GM19043 (cell line): Measurements from ENCODE around the gene MFAP3L.
"Not testable (repeated sequence)": the region's sequence is repeated elsewhere in the genome, so short reads cannot be mapped to it uniquely, and the experiment has no call there.

Experiments
- ATAC-seq: cut with Tn5 transposase; IDR thresholded peaks from one replicate; pipeline ENCODE4 v1.9.1; 2021; ENCODE audit warnings: low read depth; ENCODE audit not compliant: unreplicated experiment

MFAP3L gene

DNA sequence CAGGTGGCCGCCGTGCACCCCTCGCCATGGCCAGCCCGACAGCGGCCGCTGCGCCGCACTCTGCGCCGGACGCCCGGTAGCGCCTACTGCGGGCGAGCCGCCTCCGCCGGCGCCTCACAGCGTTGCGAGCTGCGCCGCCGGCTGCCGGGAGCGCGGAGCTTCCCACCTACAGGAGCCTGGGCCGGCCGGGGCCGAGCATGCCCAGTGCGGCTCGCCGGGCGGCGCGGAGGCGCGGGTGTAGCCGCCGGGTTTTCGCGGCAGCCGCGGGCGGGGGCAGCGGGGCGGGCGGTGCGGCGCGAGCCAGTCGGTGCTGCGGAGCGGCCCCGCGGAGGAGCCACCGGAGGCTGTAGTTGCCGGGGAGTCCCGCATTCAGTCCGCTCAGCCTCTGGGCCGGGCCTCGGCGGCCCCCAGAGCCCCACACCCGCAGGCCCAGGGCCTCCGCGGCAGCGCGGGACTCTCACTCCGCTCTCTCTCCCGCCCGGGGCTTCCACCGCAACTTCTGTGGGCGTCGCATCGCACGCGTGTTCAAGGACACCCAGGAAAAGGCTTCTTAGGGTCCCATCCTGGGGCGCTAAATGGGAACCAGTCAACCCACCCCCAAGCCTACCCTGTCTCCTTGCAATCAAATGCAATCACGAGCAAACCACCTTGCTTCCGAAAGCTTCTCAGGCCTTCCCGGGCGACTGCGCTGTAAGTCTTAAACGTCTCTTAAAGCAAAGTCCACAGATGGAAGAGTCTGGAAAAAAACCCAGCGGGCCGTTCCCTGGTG is at the start of gene MFAP3L:
TSS of gene MFAP3L (minus strand) at position 143 of the 769 bp plus-strand sequence. CDS start 20,518 bp downstream, outside the sequence.
- peak; percentile 74 for ATAC-seq

DNA sequence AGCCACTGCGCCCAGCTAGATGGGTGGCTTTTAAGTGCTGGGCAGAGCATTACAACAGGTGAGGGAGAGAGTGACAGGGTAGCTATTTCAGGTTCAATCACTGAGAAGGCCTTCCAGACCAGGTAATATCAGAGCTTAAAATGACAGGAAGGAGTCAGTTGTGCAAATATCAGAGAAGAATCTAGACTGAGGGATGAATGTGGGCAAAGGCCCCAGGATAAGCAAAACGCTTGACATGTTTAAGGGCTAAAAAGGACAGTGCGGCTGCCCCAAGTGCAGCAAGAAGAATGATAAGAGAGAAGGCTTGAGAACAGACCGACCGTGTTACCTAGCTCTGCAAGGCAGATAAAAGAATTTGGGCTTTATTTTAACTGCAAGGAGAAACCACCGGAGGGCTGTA is 45.0 kb upstream of the MFAP3L start:
- ATAC-seq, result no peak

DNA sequence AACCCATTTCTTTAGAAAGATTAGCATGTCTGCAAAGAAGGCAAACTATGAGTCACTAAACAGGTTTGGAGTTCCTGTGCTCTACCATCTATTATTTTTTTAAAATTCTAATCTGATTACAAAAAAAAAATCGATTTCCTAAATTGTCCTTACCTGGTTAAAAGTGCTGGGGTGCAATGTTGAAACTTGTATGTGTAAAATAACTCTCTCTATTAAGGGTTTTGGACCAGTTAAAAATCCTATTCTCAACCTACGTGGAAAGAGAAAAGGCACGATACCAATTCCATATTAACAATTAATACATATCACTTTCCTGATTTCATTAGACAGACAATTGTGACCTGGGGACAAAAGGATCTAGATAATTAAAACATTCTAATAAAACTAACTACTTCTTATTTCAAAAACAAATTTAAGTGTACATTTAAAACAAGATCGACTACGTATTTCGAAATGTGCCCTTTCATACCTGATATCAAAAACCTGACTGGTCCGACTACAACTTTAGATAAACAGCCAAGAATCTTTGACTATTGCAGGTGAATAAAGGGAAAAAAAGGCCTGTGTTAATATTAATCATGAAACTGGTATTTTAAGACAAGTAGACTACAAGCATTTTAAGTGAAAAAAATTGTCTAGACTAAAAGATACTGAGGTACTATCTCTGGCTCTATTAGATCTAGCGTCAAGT is 42.4 kb upstream of the MFAP3L start:
- no peak for ATAC-seq

DNA sequence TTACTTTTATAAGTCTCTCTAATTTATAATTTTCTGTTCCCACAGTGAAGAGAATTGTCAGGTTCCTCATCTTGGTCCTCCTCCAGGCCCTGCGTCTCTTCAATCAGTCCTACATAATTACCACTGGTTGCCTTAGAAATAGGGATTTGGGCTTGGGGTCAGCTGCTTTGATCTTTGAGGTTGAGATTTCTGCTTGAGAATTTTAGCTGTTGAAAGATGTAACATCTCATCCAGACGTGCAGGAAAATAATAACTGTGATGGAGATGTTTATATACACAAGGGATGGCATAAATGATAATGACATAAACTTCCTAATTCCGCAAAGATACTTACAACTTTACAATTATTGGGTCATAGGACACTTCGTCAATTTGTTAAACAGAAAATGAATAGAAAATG is 33.2 kb upstream of the MFAP3L start:
- ATAC-seq, result no peak

DNA sequence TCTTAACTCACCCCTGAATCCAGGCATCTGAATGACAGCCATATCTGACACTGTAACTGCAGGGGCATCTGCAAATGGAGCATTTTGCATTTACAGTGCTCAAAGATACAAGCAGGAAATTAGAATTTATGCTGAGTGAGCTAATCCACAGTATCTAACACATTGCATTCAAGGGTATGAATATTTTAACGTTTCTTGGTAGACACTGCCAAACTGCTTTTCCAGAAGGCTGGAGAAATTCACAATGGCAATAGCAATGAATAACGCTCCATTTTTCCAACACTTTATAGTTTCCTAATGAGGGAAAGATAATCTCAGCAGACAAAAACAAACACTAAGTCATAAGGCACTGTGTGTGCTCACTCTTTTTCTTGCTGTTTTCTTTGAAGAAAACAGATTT is 32.6 kb upstream of the MFAP3L start:
- no peak for ATAC-seq

DNA sequence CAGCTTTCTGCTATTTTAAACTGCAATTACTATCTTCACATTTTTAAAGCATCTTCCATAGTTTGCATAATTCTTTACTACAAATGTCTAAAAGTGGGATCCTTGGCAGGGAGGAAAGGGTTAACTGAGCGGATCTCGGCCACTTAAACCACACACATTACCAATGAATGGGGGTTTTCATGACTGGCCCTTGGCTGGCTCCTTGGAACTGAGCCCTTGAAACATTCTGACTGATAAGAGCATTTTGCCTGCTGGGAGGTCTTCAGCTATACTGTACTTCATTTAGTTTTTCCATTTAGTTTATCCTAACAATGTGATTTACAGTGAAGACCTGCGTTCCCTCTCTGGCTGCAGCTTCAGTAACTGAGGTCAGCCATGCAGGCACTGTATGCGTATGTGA is 31.7 kb upstream of the MFAP3L start:
- no peak for ATAC-seq

DNA sequence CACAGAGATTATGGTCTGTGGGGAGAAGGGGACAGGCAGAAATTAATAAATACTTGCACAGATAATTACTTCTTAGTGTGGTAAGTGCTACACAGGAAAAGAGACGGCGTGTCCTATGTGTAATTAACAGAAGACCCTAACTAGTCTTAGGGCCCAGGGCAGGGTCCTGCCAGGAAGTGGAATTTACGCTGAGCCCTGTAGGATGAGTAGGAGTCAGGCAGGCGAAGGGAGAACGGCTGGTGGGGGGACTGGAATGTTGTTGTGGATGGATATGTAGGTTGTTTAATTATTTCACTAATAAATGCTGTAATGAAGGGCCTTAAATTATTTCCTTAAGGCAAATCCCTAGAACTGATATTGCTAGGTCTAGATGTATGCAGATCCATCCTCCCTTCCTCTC is 26.7 kb upstream of the MFAP3L start:
- no peak for ATAC-seq

DNA sequence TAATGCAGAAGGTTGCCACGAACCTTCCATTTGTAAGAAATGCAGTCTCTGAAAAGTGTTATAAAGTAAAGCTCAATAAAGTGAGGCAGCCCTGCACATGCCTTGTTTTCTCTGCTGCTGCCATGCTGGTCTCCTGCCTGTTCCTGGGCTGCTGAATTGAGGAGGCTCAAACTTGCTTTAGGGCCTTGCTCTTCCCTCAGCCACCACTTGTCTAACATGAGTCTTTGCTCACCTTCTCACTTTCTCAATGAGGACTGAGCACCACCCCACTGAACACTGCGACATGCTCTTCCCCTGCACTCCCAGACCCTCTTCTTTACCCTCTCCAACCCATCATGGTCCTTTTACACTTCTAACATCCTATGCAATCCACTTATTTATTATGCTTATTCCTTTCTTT is 25.2 kb upstream of the MFAP3L start:
- no peak for ATAC-seq

DNA sequence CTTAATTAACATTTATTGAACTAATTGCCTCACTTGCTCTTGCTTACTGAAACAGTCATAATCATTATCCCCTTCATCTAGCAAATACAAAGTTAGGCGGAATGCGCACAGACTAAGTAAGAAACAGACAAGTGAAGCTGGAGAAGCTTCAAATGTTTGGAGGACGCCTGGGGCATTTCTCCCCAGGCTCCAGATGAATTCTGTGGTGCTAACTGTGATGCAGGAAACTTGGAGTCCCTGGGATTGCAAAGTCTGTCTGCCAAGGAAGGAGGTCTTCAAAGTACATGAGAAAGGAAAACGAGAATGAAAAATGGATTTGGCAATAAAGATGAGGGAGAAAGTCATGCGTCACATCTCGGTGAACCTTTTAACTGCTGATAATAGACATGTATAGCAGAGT is 23.6 kb upstream of the MFAP3L start:
- ATAC-seq, result no peak

DNA sequence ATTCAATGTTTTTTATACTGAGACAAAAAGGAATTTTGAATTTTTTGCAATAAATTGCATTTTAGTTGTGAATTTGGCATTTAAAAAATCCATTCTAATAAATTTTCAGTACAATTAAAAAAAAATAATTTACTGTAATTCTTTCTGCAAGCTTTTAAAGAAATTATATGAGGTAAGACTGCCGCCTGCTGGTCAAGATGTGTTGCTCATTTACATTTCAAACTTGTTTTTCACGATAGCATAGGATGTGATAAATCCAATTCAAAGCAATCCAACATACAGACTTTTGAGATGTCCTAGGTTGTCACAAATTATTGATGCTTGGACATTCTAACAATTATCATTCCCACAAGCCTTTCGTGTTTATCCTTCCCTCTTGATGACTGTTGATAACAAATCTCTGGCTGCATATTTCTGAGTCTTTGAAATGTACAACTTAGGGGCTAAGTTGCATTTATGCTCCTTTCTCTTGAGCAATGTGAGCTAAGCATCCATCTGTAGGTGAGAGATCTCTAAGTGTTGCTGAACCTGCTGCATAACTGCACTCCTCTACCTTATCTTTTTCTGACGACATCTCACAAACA is 21.7 kb upstream of the MFAP3L start:
- ATAC-seq, result no peak

DNA sequence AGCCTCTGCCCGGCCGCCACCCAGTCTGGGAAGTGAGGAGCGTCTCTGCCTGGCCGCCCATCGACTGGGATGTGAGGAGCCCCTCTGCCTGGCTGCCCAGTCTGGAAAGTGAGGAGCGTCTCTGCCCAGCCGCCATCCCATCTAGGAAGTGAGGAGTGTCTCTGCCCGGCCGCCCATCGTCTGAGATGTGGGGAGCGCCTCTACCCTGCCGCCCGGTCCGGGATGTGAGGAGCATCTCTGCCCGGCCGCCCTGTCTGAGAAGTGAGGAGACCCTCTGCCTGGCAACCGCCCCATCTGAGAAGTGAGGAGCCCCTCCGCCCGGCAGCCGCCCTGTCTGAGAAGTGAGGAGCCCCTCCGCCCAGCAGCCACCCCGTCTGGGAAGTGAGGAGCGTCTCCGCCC is 20.0 kb upstream of the MFAP3L start:
- ATAC-seq, result not testable (repeated sequence)

DNA sequence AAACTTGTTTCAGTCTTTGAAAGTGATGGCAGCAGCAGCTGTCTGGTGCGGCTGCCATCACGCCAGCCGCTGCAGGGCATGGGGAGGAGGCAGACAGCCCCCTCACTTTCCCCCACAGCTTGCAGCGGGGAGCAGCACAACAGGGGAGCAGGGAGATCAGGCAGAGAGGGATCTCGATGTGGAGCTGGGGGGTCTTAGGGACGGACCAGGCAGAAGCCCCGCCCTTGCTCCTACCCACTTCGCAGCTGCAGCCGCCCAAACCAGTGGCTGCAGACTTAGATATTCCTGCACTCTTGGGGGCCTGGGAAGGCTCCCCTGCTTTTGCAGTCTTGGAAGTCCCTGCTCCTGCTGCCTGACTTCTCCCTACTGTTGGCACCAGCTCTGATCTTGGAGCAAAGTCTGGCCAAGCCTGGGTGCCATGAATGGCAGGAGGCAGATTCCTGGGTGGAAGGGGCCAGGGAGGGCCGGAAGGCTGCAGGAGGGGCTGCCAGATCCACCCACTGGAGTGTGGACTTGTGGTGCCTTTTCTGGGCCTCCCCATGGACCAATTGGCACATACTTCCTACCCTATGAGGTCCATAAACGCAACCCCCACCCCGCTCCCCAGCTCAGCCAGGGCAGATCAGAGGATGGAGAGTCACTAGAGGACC is 14.0 kb upstream of the MFAP3L start:
- ATAC-seq, result no peak

DNA sequence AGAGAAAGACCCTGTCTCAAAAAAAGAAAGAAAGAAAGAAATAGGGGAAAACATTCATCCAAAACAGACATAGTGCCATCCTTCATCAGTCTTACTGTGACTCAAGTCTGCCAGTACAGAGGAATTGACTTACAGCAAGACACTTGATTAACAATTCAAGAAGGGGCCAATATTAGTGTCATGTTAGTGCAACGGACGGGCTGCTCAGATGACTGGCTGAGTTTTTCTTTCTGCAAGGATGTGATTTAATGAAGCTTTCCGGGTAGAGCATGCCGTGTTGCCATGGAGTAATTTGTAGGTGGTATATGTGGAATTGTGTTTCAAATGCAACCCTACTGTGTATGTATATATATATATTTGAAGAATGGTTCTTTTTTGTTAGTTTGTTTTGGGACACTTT is 12.6 kb upstream of the MFAP3L start:
- no peak for ATAC-seq

DNA sequence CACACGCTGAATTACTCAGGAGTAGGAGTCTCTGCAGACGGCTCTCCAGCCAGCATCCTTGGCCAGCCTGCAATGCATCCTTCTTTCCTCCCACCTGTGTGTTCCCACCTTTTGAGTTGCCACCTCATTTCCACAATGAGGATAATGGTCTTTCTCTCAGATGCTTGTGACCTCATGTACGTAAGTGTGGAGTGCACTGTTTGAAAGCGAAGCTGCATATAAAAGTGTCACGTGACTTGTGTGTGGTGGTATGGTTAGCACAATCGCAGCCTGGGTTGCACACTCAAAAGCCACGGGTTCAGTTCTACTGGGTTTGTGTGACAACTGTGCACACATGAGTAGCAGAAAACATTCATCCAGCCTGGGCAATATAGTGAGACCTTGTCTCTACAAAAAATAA is 12.0 kb upstream of the MFAP3L start:
- no peak for ATAC-seq

DNA sequence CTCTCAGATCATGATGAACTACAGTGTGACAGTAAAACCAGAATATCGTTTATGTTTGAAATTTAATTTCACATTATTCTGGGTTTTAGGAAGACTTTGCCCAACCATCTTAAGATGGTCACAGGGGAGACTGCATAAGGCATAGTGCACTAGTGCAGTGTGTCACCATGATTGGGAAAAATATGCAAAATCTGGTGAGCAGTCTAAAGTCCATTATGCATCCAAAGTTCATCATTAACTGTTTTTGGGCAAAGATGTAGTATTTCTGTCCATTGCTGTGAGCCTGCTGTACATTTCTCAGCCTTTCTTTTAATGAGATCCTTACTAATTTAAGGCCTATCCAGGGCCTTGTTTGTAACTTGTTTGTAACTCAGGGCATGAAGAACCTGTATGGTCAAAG is 11.3 kb upstream of the MFAP3L start:
- ATAC-seq, result no peak

DNA sequence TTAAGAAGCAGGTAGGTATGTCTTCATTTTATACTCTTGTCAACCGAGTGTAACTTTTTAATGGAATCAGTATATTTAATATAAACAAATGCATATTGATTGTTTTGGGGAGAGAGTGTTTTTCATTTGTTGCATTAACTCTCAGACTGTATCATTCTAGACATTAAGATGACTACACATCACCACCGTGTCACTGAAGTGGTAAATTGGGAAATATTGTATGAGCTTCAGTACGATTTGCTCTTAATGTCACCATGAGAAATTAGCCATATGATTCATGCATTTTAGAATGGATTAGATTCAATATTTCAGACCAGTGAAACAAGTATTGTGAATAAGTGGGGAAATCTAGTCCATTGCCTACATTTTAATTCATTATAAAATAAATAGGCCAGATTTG is 9.7 kb upstream of the MFAP3L start:
- no peak for ATAC-seq

DNA sequence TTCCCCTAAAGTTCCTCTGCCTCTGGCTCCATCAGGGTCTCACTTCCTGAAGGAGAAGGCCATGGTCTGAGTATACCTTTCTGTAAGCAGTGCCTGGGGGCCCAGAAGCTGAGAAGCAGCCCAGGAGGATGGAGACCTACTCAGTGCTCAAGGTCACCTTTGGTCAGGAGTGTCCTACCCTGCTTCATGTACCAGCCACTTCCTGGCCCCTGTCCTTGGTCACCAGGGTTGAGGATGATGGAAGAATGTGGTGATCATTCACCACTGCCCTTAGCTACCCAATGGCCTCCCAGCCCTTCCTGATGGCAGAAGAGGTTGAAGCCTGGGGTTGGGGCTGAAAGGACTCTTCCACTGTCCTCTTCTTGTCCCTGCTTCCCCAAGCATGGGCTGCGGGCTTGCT is 9.0 kb upstream of the MFAP3L start:
- ATAC-seq, result no peak

DNA sequence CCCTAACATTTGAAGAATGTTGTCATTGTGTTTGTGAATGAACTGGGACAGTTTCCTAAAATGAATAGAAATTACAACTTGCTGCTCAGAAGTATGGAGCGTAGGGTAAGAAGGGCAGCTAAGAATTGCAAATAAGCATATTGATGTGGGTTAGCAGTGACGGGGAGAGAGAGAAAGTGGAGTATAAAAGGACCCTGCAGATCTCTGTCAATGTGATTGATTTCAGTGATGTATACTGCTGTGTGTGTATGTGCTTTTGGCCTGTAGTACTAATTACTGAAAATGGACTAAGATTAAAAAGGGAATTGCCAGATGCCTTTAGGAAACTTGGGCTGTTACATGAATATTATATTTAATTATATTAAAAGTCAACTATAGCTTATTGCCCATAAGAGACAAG is 7.8 kb upstream of the MFAP3L start:
- no peak for ATAC-seq

DNA sequence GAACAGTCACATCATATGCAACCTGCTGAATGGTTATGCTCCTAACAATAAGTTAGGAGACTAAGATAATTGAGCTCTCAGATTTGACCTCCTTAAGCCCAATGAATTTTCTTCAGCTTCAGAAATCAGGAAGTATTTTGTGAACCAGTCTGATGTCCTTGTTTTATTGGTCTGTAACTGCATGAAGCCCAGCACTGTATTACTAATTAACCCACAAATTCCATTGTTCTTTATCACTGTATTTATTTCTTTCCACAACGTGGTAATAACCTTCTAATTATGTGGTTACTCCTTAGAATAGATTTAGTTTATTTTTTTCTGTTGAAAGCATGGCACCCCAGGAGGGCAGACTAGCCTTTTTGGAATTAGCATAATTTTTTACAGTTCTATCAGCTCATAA is 3.9 kb upstream of the MFAP3L start:
- no peak for ATAC-seq

DNA sequence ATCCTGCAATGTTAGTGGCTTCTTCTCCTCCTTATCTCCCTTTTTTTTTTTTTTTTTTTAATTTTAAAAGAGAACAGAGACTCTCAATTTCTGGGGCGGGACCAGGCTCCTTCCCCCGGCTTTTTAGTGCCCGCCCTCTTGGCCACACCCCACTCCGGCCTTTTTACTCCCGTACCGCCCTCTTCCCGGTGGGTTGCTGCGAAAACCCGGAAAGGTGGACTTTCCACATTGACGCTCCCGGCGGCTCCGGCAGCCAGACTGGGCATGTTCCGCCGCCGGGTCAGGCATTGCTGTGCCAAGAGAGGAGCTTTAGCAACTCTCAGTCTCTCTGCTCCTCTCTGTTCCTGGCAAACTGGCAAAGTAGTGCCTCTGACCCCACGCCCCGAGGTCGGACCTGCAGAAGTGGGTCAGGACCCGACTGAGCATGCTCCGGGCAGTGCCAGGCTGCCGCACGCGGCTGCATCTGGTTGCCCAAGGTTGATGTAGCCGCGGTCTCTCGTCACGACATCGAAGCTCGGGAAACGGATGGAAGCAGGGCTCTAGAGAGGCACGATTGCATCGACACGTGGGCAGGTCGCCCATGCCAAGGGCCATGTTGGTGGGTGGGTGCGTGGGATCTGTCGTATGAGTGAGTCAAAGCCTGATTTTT is 1.1 kb upstream of the MFAP3L start:
- ATAC-seq, result peak; percentile 57
